HG03196 (cell line): Measurements from ENCODE around the gene OR1L8.
"Not testable (repeated sequence)": the region's sequence is repeated elsewhere in the genome, so short reads cannot be mapped to it uniquely, and the experiment has no call there.

Experiments
- ATAC-seq: cut with Tn5 transposase; IDR thresholded peaks from one replicate; pipeline ENCODE4 v1.9.1; 2021; ENCODE audit not compliant: unreplicated experiment

The OR1L8 gene, protein sequence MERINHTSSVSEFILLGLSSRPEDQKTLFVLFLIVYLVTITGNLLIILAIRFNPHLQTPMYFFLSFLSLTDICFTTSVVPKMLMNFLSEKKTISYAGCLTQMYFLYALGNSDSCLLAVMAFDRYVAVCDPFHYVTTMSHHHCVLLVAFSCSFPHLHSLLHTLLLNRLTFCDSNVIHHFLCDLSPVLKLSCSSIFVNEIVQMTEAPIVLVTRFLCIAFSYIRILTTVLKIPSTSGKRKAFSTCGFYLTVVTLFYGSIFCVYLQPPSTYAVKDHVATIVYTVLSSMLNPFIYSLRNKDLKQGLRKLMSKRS

GRCh38 chr9:122583284-122583683 is at the start of gene OR1L8:
TSS of gene OR1L8 (minus strand) at chr9:122583384. CDS start at chr9:122568477, 14,907 bp downstream.
- not testable (repeated sequence) for ATAC-seq

- ATAC-seq, result no peak
These were observed 36.8 kb upstream of the OR1L8 start for GRCh38 chr9:122619996-122620395.

DNA sequence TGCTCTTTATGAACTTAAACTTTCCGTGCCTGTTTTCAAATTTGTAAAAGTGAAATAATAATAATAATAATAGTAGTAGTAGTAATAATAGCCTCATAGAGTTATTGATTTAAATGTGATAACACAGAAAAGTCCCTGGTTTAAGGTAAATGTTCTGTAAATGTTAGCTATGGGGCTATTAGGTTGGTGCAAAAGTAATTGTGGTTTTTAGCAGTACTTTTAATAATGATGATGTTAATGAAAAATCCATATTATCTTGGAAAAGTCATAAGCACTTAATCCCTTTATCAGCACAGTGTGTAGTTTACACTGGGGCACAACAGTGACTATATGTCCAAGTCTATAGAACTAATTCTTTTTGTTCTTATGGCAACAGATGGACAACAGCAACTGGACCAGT is 31.2 kb upstream of the OR1L8 start, which contains the start of gene OR1Q1:
OR1Q1 (plus strand) TSS at position 377 of the 400 bp plus-strand sequence; CDS start at position 377, 0 bp downstream.
- no peak for ATAC-seq

DNA sequence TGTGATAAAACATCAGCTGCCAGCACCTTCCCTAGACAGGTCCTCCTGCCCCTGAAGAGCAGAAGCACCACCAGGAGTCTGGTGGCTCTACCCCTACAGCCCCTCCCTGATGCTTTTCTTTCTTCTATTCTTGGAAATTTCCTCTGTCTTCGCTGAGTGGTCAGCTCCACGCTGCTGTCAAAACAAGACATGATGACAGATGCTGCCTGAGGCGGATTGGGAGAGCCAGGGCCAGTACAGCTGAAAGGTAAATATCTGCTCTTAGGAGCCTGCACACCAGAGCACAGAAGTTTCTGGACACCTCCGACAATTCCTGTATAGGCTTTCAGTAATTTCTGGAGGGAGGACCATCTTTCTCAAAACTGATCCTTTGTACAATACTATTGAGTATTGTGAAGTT is 26.6 kb upstream of the OR1L8 start:
- ATAC-seq, result no peak

DNA sequence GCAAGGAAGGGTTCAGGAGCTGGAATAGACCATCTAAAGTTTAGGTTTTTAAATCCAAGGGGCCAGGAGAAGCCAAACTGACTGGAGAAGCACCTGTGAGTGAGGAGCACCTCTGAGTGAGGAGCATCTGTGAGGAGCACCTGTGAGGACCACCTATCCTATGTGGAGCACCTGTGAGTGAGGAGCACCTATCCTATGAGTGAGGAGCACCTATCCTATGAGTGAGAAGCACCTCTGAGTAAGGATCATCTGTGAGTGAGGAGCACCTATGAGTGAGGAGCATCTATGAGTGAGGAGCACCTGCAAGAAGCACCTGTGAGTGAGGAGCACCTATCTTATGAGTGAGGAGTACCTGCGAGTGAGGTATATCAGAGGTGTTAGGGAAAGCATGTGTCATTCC is 23.4 kb upstream of the OR1L8 start:
- no peak for ATAC-seq

- no peak for ATAC-seq
These were observed 22.5 kb upstream of the OR1L8 start for GRCh38 chr9:122605691-122606090.

DNA sequence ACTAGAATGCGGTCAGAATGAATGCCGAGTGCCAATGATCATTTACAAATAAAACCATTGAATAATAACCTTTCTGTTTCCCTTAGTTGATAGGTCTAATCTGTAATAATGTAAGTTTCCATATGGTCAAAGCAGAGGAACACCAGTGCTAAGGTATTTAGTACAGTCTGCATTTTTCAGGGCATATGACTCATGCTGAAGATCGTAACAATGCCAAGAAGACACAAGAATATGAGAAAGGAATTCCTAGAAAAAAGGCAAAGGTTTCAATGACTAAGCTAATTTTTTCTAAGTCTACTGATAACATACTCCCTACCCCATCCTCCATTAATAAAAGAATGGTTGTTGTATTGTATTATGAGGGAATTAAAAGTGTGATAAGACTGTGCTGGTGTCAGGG is 2.8 kb downstream of the OR1L8 start:
- no peak for ATAC-seq

DNA sequence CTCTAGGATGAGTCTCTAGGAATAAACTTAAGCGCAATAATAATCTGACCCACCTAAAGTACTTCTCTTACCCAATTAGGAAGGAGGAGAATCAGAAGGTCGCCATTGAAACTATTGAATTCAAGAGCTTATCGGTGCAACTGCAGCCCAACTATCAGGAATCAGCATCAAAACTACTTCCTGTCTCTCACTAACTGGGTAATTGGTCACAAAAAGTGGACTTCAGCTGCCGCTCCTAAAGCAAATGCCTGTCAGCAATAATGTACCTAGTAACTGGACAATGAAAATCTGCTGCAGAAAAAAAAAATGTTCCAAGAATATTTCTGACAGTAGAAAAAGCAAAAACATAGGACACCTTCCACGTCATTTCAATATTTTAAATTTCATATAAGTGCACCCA is 3.3 kb downstream of the OR1L8 start:
- ATAC-seq, result no peak

GRCh38 chr9:122572456-122572855 is 10.7 kb downstream of the OR1L8 start:
- ATAC-seq, result no peak

DNA sequence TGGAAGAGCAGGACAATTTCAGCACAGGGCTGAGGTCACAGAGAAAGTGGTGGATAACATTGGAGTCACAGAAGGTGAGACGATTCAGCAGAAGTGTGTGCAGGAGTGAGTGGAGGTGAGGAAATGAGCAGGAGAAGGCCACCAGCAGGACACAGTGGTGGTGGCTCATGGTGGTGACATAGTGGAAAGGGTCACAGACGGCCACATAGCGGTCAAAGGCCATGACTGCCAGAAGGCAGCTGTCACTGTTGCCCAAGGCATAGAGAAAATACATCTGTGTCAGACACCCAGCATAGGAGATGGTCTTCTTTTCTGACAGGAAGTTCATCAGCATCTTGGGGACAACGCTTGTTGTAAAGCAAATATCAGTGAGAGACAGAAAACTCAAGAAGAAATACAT is 15.3 kb downstream of the OR1L8 start:
- no peak for ATAC-seq

- ATAC-seq, result no peak
These were observed 20.9 kb downstream of the OR1L8 start for GRCh38 chr9:122562134-122562760.

- ATAC-seq, result no peak
These were observed 21.7 kb downstream of the OR1L8 start for GRCh38 chr9:122561446-122561845.

- no peak for ATAC-seq
These were observed 30.4 kb downstream of the OR1L8 start, which contains the start of gene OR1N2 for GRCh38 chr9:122552812-122553211. TSS of gene OR1N2 (plus strand) at chr9:122553112. CDS start at chr9:122553212, 100 bp downstream.

DNA sequence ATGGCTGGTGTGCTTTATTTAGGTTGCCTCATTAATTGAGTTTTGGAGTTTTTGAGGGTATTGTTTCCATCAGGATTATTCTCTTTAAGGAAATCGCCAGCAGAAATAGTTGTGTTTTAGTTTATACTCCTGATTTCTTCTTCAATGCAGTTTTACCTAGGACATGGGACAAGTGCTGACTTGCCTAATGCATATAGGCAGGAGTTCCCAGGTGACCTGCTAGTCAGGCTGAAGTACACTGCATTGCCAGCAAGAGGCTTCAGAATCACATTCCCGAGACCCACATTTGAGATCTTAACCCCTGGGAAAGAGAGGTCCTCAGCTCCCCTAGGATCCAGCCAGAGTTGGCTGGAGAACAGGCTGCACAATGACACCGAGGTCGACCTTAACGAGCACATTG is 31.8 kb downstream of the OR1L8 start:
- no peak for ATAC-seq

- ATAC-seq, result no peak
These were observed 37.0 kb downstream of the OR1L8 start for GRCh38 chr9:122546196-122546595.

- no peak for ATAC-seq
These were observed 44.4 kb downstream of the OR1L8 start for GRCh38 chr9:122538757-122539156.

GRCh38 chr9:122537066-122537465 is 46.1 kb downstream of the OR1L8 start:
- not testable (repeated sequence) for ATAC-seq

GRCh38 chr9:122536134-122536533 is 47.0 kb downstream of the OR1L8 start:
- no peak for ATAC-seq

DNA sequence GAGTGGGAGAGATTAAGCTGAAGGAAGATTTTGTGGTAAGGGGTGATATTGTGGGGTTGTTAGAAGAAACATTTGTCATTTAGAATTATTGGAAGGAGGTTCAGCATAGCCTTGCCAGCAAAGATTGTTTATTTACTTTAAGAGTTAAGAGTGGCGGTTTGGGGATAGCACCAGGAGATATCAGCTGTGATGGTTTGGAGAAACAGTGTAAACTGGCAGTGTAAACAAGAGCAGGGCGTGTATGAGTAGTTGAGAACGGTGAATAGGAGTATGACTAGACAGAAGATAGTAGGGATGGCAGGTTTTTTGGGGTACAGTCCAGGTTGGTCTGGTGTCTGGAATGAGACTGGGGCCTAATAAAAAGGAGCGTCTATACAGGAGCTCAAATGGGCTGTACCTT is 52.0 kb downstream of the OR1L8 start:
- ATAC-seq, result not testable (repeated sequence)

- no peak for ATAC-seq
These were observed 56.0 kb downstream of the OR1L8 start, which contains the start of gene OR1N1 for GRCh38 chr9:122527193-122527592. TSS of gene OR1N1 (minus strand) at chr9:122527293. CDS start at chr9:122527293, 0 bp downstream.

DNA sequence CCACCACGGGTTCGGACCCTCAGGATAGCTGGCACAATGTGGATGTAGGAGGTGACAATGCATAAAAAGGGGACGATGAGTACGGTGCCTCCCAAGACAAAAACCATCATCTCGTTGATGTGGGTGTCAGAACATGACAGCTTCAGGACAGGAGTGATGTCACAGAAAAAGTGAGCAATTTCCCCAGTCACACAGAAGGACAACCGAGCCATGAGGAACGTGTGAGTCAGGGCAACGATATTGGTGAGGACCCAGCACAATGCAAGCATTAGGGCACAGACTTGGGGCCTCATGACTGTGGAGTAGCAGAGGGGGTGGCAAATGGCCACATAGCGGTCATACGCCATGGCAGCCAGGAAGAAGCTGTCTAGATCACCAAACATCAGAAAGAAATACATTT is 56.6 kb downstream of the OR1L8 start:
- no peak for ATAC-seq

DNA sequence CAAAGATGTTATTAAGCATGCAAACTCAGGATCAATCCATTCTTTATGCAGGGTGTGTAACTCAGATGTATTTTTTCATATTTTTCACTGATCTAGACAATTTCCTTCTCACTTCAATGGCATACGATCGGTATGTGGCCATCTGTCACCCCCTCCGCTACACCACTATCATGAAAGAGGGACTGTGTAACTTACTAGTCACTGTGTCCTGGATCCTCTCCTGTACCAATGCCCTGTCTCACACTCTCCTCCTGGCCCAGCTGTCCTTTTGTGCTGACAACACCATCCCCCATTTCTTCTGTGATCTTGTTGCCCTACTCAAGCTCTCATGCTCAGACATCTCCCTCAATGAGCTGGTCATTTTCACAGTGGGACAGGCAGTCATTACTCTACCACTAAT is 63.8 kb downstream of the OR1L8 start:
- ATAC-seq, result no peak
